NCI-H446 treated with DMSO at 0.1 percent for 48 hours (cell line): ENCODE results near the gene FAM3C.
A peak's percentile ranks its signal among the peaks of the same experiment; 100 is the strongest.

Experiments used
- DNase-seq: peaks from one replicate; lab custom pipeline; 2025; lab: John Stamatoyannopoulos, UW

Gene FAM3C

DNA sequence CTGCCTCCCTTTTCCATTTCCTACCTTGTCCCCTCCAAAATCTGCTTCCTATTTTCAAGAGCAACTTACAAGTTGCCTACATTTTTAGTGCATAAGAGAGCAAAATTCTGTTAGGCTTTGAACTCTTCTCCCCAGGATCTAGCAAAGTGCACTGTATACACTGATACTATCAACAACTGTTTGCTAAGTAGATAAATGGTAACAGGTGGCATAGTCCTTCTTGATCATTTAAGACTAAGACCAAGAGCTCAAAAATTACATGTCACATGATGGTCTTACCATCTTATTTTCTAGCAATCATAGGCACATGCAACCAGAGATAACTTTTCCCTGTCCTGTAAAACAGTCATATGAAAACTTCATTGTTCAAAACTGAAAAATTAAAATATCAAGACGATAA is 16.2 kb downstream of the FAM3C start:
- no peak for DNase-seq

DNA sequence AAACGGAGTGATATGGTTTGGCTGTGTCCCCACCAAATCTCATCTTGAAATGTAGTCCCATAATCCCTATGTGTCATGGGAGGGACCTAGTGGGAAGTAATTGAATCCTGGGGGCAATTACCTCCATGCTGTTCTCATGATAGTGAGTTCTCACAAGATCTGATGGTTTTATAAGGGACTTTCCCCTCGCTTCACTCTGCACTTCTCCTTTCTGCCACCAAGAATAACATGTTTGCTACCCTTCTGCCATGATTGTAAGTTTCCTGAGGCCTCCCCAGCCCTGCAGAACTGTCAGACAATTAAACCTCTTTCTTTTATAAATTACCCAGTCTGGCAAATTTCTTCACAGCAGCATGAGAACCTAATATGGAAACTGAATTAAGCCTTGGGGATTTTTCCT is 19.1 kb downstream of the FAM3C start:
- no peak for DNase-seq

DNA sequence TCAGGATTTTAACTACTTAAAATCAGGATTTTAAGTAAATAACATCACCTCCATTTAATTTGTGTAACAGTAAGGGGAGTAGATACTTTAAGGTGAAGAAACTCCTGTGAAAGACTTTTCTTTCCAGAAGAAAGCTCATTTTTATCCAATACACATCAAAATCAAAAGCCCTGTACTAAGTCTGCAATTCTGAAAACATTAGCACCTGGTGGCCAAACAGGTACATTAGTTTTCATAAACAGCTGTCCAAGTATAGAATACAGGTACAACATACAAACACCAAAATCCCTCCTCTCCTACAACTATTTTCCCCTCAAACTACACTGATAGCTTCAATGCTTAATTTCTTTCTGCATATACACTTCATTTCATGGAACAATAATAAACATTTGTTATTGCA is 22.9 kb downstream of the FAM3C start:
- DNase-seq = no peak

DNA sequence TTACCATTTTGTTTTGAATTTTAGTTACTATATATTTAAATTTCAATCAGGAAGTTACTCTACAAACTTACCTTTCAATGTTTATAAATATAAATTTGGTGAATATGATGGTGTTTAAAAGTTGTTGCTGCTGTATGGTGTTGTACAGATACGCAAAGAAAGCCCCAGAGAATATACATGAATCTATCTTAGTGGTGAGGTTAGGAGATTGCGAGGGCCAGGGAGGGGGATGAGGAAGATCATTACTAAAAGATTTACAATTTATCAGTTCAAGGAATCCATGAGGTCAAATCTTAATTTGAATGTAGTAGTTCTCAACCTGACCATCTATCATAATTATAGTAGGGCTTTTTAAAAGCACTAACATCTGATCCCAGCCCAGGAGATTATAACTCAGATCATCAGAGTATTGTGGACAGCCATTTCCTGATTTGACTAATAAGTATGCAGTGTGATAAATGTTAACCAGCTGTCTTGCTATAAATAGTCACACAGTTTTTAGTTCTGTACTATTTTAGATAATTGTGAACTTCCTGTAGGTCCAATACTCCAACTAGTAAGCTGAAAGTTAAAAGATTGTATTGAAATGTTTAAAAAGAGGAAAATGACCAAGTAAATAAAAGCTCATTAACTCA is 23.6 kb downstream of the FAM3C start:
- no peak for DNase-seq

DNA sequence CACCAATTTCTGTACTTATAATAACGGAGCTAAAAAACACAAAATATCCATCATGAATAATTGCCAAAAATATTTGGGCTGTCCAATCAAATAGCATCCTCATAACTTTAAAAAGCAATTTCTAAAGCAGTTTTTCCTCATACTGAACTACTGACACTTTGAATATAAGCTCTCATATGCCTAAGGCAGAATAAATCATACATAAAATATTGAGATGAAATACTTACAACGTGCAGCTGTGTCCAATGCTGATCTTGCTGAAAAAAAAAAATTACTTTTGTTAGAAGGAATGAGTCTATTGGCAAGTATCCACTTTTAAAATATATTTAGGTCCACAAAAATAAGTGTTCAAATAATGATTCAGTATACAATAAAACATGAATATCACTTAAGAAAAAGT is 24.2 kb downstream of the FAM3C start:
- DNase-seq = no peak

DNA sequence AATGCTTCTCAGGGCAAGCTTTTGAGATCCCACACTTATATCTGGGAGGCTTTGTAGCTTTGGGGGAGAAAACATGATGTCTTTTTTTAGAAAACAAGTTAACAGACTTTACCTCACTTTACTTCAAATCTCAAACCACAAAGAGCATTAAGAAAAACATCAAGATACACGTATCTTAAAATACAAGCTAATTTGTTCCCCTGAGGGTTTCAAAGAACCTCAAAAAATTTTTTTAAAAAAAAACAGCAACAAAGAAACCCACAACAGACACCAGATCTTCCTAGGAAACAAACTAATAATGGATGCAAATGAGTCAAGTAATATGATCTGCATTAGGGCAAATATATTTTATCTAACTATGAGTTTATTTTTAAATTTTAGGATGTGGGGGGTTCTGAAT is 24.7 kb downstream of the FAM3C start:
- no peak for DNase-seq

DNA sequence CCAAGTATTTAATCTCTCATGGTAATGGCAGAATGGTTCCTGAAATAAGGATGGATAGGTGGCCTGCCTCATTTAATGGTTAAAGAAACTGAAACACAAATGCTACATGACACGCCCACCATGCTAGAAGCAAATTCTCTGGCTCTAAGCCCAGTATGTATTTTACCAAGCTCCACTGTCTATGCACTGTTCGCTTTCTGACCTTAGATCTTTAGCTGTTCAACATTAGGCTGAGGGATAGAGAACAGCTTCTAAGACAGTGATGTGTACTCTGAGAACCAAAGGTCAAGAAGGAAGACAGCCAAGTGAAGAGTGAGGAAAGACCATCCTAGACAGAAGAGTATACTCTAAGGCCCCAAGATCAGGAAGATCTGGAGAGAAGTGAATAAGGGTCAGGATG is 26.6 kb downstream of the FAM3C start:
- no peak for DNase-seq

DNA sequence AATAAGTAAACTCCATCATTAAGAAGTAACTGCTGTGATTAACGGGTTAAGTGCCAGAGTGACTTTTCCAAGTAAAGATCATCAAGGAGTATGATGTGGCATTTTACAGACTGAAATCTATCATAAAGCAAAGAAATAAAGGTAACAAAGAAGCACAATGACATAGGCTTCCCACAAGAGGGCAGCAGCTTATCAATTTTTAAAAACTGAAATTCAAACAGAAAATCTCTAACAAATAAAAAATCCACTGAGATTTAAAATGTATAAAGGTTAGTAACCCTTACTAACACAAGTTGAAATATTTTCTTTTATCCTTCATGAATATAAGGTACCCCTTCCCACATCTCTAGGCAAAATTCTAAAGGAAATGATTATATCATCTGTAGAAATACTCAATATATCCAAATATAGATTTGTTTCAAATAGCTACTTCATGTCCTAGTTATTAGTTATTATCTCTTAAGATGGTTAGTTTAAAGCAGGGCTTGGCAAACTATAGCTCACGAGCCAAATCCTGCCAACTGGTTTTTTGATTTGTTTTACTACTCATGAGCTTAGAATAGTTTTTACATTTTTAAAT is 29.2 kb downstream of the FAM3C start:
- peak; percentile 21 for DNase-seq

DNA sequence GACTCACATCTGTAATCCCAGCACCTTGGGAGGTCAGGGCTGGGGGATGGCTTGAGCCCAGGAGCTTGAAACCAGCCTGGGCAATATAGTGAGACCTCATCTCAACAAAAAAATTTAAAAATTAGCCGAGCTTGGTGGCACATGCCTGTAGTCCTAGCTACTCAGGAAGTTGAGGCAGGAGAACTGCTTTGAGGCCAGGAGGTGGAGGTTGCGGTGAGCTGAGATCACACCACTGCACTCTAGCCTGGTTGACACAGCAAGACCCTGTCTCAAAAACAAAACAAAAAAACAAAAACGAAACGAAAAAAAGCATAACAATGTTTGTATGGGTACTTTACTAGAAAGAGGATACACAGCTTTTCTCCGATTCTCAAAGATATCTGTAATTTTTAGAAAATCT is 35.5 kb downstream of the FAM3C start:
- no peak for DNase-seq

DNA sequence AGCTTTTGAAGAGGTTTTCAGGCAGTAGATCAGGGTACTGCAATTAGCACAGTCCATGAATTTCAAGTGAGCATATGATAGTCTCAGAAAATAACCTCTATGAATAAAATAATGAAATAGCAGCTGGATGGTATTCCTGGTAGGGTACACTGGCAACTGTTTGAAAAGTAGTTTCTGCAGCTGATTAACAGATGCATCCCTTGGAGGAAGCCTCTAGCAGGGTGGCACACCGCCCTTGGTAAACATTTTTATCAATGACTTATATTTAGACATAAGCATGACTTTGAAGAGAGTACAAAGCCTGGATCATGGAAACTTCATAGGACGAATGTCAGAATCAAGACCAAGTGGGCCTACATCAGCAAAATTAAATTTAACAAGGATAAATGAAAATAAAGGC is 40.5 kb downstream of the FAM3C start:
- no peak for DNase-seq

DNA sequence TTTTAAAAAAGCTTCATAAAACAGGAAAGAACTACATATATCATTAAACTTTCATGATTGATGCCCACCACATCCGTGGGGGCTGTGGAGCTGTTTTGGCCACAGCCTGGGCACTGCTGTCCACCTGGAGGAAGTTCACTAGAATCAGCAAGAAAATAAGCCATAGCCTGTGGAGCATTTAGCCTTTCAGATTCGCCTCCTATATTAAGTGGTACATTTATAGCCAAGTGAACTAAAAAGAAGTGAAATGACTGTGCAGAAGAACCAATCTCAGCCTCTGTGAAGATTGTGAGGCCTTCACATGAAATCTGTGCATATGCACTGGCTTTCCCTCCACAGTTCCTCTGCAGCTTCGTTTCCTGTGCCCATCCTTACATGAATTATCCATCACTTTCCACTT is 43.8 kb downstream of the FAM3C start:
- DNase-seq = no peak

DNA sequence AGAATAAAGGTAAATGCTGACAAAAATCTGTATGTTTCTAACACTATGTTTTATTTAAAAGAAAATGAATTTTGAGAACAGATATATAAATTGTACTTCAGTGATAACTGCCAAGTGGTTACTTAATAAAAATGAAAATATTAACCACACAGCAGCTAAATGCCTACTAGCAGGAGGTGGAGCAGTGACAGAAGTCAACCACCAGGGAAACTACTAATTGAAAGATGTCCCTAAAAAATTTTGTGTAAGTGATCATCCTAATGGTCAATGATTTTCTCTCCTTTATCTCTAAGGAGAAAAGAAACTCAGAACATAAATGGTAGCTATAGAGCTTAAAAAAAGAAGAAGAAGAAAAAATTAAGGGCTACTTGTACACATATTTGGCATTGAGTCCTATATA is 44.4 kb downstream of the FAM3C start:
- no peak for DNase-seq

DNA sequence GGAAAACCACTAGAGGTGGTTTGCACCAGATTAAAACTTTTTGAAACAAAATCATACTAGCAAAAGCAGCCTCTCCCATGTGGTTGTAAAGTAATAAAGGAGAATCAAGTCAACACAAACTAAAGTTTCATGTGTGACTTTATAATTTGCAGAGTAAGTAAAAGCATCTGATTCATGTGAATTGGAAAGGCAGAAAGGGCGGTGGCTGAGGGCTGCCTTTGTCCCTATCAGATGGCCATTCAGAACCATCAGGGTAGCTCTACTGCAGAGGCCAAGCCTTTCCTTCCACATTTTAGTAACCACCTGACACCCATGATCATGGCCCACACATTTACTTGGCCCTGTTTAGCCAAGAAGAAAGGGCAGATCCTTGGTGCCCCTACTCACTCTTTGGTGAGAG is 51.6 kb downstream of the FAM3C start:
- no peak for DNase-seq

DNA sequence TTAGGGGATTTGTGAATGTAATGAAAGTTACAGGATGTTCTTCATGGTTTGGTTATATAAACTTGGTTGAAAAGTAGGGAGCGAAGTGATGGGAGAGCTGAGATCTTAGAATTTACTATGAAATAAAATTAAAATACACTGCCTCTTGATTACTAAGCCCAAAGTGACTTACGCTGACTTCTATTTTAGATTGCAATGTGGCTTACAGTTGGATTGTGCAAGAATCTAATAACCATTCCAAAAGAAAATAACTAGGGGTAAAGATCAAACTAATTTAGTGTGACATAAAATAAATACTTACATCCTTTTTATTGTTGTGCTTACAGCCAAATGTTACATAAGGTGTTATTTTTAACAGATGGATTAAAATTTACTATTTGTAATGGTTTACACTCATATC is 52.0 kb downstream of the FAM3C start:
- DNase-seq = no peak

DNA sequence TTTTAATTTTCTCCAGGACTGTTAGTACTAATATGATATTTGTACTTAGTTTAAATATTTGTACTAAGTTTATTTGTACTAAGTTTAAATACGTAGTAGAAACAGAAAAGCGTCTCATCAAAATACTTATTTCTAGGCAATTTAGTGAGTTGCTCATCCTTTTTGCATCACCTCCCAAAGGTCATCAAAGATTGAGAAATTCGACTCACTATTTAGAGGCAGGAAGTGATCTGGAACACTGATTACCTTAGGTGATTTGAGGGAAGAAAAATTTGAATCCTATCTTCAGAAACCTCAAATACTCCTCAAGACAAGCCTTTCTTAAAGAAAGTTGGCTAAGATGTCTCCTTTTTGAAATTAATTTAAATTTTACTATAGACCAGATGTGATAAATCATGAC is 52.8 kb downstream of the FAM3C start:
- no peak for DNase-seq

DNA sequence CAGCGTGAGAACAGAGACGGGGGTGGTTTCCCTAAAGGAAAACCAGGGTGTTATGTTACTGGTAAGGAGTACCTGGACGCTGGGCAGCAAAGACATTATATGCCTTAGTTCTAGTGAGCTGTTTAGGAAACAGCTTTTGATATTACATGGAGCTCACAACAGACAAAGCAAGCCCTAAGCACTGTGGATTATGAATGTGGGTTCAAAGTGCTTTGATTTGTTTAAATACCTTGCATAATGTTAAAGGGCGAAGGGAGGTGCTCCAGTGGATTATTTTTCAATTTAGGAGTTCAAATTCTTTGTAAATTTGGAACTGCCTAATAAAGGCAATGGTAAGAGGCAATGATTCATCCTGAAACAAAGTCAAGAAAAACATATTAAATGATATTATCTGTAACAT is 53.5 kb downstream of the FAM3C start:
- no peak for DNase-seq

DNA sequence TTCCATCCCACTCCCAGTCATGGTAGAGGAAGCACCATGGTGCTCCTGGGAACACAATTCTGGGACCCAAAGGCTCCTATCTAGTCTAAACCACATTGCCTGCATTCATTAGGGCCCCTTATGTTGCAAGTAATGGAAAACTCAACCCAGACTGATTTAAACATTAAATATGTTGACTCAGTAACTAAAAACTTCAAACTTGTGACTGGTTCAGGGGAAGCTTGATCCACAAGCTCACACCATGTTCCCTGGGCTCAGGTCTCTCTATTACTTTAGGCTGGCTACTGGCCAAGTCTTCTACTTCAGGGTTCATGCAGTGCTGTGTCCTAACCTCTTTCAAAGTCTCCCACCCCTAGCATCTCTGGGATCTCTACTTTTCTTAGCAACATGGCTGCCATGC is 54.2 kb downstream of the FAM3C start:
- DNase-seq = no peak

DNA sequence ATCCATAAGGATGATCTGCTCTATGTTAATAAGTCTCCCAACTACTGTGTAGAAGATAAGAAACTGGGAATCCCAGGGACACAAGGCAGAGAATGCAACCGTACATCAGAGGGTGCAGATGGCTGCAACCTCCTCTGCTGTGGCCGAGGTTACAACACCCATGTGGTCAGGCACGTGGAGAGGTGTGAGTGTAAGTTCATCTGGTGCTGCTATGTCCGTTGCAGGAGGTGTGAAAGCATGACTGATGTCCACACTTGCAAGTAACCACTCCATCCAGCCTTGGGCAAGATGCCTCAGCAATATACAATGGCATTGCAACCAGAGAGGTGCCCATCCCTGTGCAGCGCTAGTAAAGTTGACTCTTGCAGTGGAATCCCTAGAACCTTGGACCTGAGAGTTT is 57.0 kb downstream of the FAM3C start:
- DNase-seq = no peak

DNA sequence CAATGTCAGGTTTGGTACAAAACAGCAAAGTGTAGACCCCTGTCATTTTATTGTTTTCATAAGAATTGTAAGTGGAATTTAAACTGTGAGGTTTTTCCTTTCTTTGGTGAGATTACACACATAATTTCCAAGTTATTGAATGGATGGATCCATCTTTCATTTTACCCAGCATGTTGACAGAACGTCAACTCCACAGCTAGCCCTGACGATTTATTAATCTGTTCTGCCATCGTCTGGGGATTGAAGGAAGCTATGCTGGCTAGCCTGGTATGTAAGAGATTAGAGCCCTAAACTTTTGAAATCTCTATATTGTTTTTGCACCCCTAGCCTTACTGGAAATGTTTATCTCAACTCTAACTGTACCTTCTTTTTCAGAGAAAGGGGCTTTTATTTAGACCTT is 58.7 kb downstream of the FAM3C start:
- peak; percentile 6 for DNase-seq

DNA sequence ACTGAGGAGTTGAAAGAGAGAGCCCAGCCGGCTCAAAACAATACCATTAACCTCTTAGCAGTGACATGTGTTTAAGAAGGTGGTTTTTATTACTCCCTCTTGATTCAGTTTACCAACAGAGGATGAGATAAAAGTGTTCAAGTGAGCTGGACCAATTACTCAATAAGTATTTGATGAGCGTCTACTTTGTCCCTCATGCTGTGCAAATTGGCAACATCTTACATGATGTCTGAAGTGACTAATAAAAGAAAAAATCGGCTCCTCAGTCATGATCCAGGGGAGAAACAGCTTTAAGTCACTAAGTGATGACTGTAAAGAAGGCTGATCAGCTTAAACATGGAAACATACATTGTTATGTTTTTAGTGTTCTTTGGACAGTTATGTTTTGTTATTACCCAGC is 59.5 kb downstream of the FAM3C start:
- DNase-seq = no peak

DNA sequence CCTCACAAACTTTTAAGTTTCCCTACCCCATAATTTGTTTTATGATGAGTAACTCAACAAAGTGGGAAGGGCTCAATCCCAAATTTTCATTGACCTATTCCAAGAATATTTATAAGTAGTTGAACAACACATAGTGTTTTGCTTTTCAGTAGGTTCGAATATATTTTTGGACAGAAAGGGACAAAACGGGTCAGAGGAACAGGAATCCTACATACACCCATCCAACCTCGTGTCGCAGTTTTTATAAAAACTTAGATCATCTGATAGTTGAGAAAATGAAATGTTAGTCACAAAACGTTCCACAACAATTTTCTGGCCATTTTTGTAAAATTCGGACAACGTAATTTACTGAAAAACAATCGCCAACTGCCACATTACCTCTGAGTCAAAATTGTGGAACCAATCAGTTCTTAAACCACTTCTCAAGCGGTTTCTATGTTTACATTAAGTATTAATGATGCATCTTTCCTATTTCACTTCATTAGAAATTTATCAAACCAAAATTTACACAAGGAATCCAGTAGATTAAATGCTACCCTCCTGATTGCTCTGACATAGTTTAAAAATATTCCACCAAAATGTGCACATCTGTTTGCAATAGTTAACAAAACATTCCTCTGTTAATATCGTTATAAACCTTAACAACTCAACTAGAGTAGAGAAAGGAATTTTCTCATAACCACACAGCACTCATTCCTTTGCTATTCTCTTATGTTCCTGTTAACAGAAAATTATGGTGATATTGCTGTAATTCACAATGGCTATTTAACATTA is 61.0 kb downstream of the FAM3C start:
- DNase-seq = no peak

DNA sequence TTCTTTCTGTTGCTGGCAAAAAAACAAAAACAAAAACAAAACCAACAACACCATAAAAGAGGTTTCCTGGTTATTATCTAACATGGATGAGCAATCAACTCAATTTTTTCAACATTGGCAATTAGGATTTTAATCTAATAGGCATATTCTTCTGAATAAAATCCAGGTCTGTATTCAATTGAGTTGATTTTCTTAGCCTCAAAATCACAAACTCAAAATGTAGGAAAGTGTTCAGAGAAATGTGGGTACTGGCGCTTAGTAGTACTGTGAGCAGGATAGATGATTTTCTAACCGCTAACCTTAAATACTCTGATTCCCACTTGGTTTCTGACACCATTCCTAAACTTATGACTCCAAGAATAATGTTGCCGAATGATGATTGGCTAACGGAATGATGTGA is 61.7 kb downstream of the FAM3C start:
- no peak for DNase-seq

DNA sequence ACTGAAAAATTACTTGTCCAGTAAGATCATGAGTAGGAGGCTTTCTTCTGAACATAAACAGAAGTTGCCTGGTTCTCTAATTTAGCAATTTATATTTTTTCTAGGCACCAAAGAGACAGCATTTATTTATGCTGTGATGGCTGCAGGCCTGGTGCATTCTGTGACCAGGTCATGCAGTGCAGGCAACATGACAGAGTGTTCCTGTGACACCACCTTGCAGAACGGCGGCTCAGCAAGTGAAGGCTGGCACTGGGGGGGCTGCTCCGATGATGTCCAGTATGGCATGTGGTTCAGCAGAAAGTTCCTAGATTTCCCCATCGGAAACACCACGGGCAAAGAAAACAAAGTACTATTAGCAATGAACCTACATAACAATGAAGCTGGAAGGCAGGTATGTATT is 64.5 kb downstream of the FAM3C start:
- no peak for DNase-seq

DNA sequence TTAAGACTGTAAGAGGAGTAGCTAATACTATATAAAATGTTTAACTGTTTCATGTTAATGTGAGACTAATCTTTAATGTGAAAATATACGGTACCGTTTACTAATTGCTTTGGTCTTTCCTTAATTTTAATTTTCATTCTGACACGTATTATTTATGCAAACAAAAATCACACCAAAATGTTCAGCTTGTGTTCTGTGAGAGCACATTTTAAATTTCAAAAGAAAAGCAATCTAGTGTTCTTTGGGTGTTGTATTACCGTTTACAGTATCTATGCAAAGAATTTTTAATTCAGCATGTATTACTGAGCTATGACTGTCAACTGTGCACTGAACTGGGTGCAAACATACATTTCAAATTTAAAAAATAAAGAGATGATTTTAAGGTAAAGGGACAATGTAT is 65.1 kb downstream of the FAM3C start:
- no peak for DNase-seq
